Measurements from ENCODE around the gene KIF18A.

Gene KIF18A

GRCh38 chr11:28040384-28040783, 67.6 kb downstream of the KIF18A start:
- DNase-seq, result no peak

- no peak for DNase-seq
Observed at GRCh38 chr11:28038775-28039174, 69.2 kb downstream of the KIF18A start.

GRCh38 chr11:28026634-28027290, 81.2 kb downstream of the KIF18A start:
- DNase-seq, result no peak

GRCh38 chr11:28017816-28018215, 90.1 kb downstream of the KIF18A start:
- DNase-seq, result no peak

GRCh38 chr11:28011813-28012212, 96.1 kb downstream of the KIF18A start:
- no peak for DNase-seq

- DNase-seq, result no peak
Observed at GRCh38 chr11:28009996-28010395, 98.0 kb downstream of the KIF18A start.

GRCh38 chr11:28009388-28009787, 98.6 kb downstream of the KIF18A start:
- DNase-seq, result no peak

GRCh38 chr11:28003615-28004014, 104.3 kb downstream of the KIF18A start:
- no peak for DNase-seq

GRCh38 chr11:27998552-27998951, 109.4 kb downstream of the KIF18A start:
- no peak for DNase-seq

- no peak for DNase-seq
Observed at GRCh38 chr11:27997344-27997743, 110.6 kb downstream of the KIF18A start.

- DNase-seq, result no peak
Observed at GRCh38 chr11:27996066-27996465, 111.9 kb downstream of the KIF18A start.

GRCh38 chr11:27995083-27995482, 112.9 kb downstream of the KIF18A start:
- DNase-seq, result no peak

- no peak for DNase-seq
Observed at GRCh38 chr11:27991736-27992135, 116.2 kb downstream of the KIF18A start.

GRCh38 chr11:27977527-27977926, 130.4 kb downstream of the KIF18A start:
- no peak for DNase-seq

- no peak for DNase-seq
Observed at GRCh38 chr11:27977031-27977430, 130.9 kb downstream of the KIF18A start.

GRCh38 chr11:27976262-27976661, 131.7 kb downstream of the KIF18A start:
- no peak for DNase-seq

GRCh38 chr11:27973851-27974536, 134.0 kb downstream of the KIF18A start:
- DNase-seq, result no peak

GRCh38 chr11:27972522-27973170, 135.3 kb downstream of the KIF18A start:
- DNase-seq, result no peak

- no peak for DNase-seq
Observed at GRCh38 chr11:27971171-27971570, 136.8 kb downstream of the KIF18A start.
